ENCODE measurements around the gene SYT8.

DNA sequence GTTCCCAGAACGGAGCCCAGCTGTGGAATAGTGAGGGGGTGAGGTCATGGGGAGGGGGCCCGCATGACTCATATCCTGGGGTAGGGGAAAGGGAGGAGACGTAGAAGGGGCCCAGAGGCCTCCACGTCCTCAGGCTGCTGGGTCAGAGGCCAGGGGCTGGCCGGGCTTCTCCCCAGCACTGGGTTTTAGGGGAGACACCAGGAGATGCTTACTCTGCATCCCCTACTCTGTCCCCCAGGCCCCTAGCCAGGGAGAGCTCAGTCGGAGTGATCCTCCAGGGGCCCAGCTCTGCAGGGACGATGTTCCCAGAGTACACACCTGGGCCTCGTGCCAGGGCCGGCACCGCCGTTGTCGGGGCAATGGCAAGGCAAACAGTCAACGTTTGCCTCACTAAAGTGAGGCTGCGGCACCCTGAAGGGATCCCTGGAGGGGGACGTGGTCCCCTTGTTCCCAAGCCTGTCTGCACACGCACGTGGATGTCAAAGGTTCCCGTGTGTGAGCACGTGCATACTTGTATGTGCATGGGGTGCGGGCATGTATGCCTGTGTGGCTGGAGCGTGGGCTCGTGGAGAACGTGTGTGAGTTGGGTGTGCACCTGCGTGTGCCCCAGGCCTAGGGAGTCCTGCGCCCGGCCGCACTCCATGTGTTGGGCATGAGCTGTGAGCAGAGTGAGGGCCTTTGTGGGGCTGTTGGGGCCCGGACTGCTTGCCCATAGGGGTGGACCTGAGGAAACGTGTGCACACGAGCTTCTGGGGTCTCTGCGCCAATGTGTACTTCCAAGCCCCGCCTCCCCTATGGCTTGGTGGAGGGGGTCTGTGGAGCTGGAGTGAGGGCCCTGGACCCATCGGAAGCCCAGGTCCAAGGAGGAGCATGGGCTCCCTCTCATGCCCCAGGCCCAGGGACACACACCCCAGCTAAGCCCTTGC, 42.7 kb downstream of the SYT8 start:
- TF ChIP-seq, protein P1, sequence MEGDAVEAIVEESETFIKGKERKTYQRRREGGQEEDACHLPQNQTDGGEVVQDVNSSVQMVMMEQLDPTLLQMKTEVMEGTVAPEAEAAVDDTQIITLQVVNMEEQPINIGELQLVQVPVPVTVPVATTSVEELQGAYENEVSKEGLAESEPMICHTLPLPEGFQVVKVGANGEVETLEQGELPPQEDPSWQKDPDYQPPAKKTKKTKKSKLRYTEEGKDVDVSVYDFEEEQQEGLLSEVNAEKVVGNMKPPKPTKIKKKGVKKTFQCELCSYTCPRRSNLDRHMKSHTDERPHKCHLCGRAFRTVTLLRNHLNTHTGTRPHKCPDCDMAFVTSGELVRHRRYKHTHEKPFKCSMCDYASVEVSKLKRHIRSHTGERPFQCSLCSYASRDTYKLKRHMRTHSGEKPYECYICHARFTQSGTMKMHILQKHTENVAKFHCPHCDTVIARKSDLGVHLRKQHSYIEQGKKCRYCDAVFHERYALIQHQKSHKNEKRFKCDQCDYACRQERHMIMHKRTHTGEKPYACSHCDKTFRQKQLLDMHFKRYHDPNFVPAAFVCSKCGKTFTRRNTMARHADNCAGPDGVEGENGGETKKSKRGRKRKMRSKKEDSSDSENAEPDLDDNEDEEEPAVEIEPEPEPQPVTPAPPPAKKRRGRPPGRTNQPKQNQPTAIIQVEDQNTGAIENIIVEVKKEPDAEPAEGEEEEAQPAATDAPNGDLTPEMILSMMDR (IDR thresholded peaks at IDR 0.05 in 2 of 3, conservative IDR thresholded peaks at IDR 0.05 in 1 of 3; ENCODE audit: borderline replicate concordance in 1 of 3, insufficient read depth in 1 of 3, low read depth in 2 of 3, low read length in 2 of 3), result no peak
- no peak for TF ChIP-seq ZFX (IDR thresholded peaks at IDR 0.05)
- no peak for TF ChIP-seq POLR2AphosphoS5 (IDR thresholded peaks at IDR 0.05; ENCODE audit: low read depth, low read length)
- no peak for TF ChIP-seq CBX3 (IDR thresholded peaks at IDR 0.05; ENCODE audit: low read depth)
- TF ChIP-seq POLR2A (IDR thresholded peaks at IDR 0.05; ENCODE audit: borderline replicate concordance, extremely low read depth, insufficient read depth, insufficient read length), result no peak
- no peak for TF ChIP-seq YY1 (IDR thresholded peaks at IDR 0.05; ENCODE audit: extremely low read depth, insufficient replicate concordance, low read depth, low read length)
- no peak for TF ChIP-seq ELF1 (IDR thresholded peaks at IDR 0.05; ENCODE audit: borderline replicate concordance, low read depth)
- TF ChIP-seq MAX (IDR thresholded peaks at IDR 0.05), result no peak
- no peak for TF ChIP-seq REST (IDR thresholded peaks at IDR 0.05; ENCODE audit: low read depth)
